ENCODE data around the gene GTF2I. TPM values are rescaled to one million over a fixed set of nuclear protein-coding genes. Genes with fewer than 3 reads are reported as not detected.
A peak's percentile ranks its signal among the peaks of the same experiment; 100 is the strongest.

Gene GTF2I
- total RNA-seq, 4 donors from 2014 or later: 240 to 385 (median 353) TPM

- intact Hi-C loops (cut with DNase I): no loop called here
- Histone ChIP-seq H3K27ac (peak overlapping the region in 2 of 3 donors; percentile 50 to 64), H3K4me3 (replicated peaks in 1 of 3) (no peak overlapping the region), H3K36me3 (no peaks in the 10 kb centered on the region), H3K4me1 (peaks cover 6 to 13% of the 10 kb centered on the region in 2 donors), H3K27me3 (no peaks in the 10 kb centered on the region), H3K9me3 (no peaks in the 10 kb centered on the region)
- TF ChIP-seq POLR2A (IDR thresholded peaks at IDR 0.05) (no peak), CTCF (IDR thresholded peaks at IDR 0.05) (no peak)
- 85 to 88% methylated on average over 10 of the region's 14 CpGs for WGBS, 2 donors
- DNase-seq: no peak
These were observed 38.2 kb upstream of the GTF2I start for GRCh38 chr7:74619235-74619860.

- H3K27ac ChIP-seq: peak overlapping the region; percentile 3 to 64 (median 49)
- peaks cover 22 to 24% of the 10 kb centered on the region in 2 donors for H3K4me1 ChIP-seq
- no peaks in the 10 kb centered on the region for H3K27me3 ChIP-seq
- DNase-seq: no peak
- H3K9me3 ChIP-seq: no peaks in the 10 kb centered on the region
- H3K4me3 ChIP-seq (replicated peaks in 1 of 3): no peak overlapping the region
- intact Hi-C loops (cut with DNase I): loop anchor here (5.0 kb wide), 1 partner anchor 35 kb away; no protein-coding TSS in a partner anchor
- no peaks in the 10 kb centered on the region for H3K36me3 ChIP-seq
- no peak for TF ChIP-seq CTCF (IDR thresholded peaks at IDR 0.05)
- no peak for TF ChIP-seq POLR2A (IDR thresholded peaks at IDR 0.05)
- 97% methylated on average over 5 of the region's 5 CpGs for WGBS, 2 donors
These were observed 35.2 kb upstream of the GTF2I start for GRCh38 chr7:74622228-74622749.

- H3K9me3 ChIP-seq: no peaks in the 10 kb centered on the region
- TF ChIP-seq POLR2A (IDR thresholded peaks at IDR 0.05): no peak
- no peak for TF ChIP-seq CTCF (IDR thresholded peaks at IDR 0.05)
- peaks cover 25 to 30% of the 10 kb centered on the region in 2 donors for H3K4me1 ChIP-seq
- H3K4me3 ChIP-seq (replicated peaks in 1 of 3): no peak overlapping the region
- WGBS, 2 donors: 88 to 90% methylated on average over 9 of the region's 9 CpGs
- peak overlapping the region in 2 of 3 donors; percentile 49 to 64 for H3K27ac ChIP-seq
- H3K36me3 ChIP-seq: no peaks in the 10 kb centered on the region
- no peak for DNase-seq
- intact Hi-C loops (cut with DNase I): loop anchor here (5.0 kb wide), 1 partner anchor 36 kb away; no protein-coding TSS in a partner anchor
- H3K27me3 ChIP-seq: no peaks in the 10 kb centered on the region
These were observed 34.4 kb upstream of the GTF2I start for GRCh38 chr7:74623135-74623534.

GRCh38 chr7:74625446-74625845 lies 32.1 kb upstream of the GTF2I start:
- peak in 1 of 2 donors; percentile 32 for DNase-seq
- Histone ChIP-seq H3K36me3 (no peaks in the 10 kb centered on the region), H3K4me3 (replicated peaks in 1 of 3) (no peak overlapping the region), H3K4me1 (peaks cover 43 to 49% of the 10 kb centered on the region in 2 donors), H3K27me3 (no peaks in the 10 kb centered on the region), H3K27ac (peak overlapping the region; percentile 76 to 92 (median 91)), H3K9me3 (no peaks in the 10 kb centered on the region)
- intact Hi-C loops (cut with DNase I): no loop called here
- WGBS, 2 donors: 24 to 32% methylated on average over 3 of the region's 3 CpGs
- TF ChIP-seq CTCF (IDR thresholded peaks at IDR 0.05) (peak in 3 of 6 experiments; percentile 8 to 35 (median 23)), POLR2A (IDR thresholded peaks at IDR 0.05) (no peak)
